ENCODE data around the gene GLB1L2.
A peak's percentile ranks its signal among the peaks of the same experiment; 100 is the strongest.

GLB1L2 gene

GRCh38 chr11:134360050-134360835, 28.5 kb downstream of the GLB1L2 start:
- no peak overlapping the region for H3K4me3 ChIP-seq (ENCODE audit: low read depth, low read length)
- peak; percentile 60 for DNase-seq (ENCODE audit: low read depth)
- TF ChIP-seq, protein P1, sequence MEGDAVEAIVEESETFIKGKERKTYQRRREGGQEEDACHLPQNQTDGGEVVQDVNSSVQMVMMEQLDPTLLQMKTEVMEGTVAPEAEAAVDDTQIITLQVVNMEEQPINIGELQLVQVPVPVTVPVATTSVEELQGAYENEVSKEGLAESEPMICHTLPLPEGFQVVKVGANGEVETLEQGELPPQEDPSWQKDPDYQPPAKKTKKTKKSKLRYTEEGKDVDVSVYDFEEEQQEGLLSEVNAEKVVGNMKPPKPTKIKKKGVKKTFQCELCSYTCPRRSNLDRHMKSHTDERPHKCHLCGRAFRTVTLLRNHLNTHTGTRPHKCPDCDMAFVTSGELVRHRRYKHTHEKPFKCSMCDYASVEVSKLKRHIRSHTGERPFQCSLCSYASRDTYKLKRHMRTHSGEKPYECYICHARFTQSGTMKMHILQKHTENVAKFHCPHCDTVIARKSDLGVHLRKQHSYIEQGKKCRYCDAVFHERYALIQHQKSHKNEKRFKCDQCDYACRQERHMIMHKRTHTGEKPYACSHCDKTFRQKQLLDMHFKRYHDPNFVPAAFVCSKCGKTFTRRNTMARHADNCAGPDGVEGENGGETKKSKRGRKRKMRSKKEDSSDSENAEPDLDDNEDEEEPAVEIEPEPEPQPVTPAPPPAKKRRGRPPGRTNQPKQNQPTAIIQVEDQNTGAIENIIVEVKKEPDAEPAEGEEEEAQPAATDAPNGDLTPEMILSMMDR (IDR thresholded peaks at IDR 0.05; ENCODE audit: control insufficient read depth, extremely low read depth, insufficient read depth) = peak; percentile 98

GRCh38 chr11:134361661-134362060, 29.9 kb downstream of the GLB1L2 start:
- no peak overlapping the region for H3K4me3 ChIP-seq (ENCODE audit: low read depth, low read length)
- TF ChIP-seq, protein P1 (IDR thresholded peaks at IDR 0.05; ENCODE audit: control insufficient read depth, extremely low read depth, insufficient read depth) = no peak
- DNase-seq (ENCODE audit: low read depth) = no peak

DNA sequence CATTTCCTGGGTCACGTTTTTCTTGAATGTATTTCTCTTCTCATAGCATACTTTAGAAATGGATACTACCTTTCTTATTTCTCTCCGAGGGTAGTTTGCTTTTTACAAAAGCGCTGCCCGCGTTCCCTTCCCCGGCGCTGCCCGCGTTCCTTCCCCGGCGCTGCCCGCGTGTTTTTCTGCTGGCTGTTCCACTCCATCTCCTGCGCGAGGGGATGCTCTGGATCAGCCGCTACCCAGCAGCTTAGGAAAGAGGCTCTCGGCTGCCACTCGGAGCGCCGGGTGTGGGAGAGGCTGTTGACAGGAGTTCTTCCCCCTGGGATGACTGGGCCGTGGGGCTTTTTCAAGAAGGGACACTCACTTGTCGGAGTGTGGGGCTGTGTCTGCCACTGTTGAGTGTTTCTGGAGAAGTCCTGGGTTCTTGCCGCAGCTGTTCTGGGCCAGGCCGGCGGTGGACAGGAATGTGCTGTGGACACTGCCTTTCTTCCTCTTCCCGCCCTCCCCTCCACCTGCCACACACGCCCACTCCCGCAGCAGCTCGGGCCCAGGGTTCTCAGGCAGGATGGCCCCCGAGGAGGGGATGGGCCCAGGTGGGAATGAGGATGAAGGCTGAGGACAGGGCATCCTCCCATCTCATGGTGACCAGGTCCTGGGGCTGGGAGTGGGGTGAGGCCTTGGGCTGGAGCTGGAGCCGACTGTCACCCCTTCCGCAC, 30.6 kb downstream of the GLB1L2 start:
- TF ChIP-seq, protein P1 (IDR thresholded peaks at IDR 0.05; ENCODE audit: control insufficient read depth, extremely low read depth, insufficient read depth) = no peak
- H3K4me3 ChIP-seq (ENCODE audit: low read depth, low read length) = no peak overlapping the region
- no peak for DNase-seq (ENCODE audit: low read depth)

DNA sequence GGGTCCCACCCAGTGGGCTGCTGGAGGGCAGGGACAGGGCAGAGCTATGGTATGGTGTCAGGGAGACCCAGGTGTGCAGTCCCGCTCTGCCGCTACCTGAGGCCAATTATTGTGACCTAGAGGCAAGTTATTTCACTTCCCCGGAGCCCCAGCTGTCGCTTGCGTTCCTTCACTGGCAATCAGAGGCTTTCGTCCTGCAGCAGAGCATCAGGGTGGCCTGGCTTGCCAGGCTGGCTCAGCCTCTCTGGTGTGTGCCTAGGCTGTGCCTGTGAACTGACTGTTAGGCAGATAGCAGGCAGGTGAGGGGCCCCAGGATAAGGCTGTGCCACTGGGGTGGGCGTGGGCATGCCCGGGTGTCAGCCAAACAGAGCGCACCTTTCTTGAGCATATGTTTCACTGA, 31.4 kb downstream of the GLB1L2 start:
- TF ChIP-seq, protein P1 (IDR thresholded peaks at IDR 0.05; ENCODE audit: control insufficient read depth, extremely low read depth, insufficient read depth) = no peak
- no peak overlapping the region for H3K4me3 ChIP-seq (ENCODE audit: low read depth, low read length)

GRCh38 chr11:134363592-134363991, 31.8 kb downstream of the GLB1L2 start:
- TF ChIP-seq, protein P1 (IDR thresholded peaks at IDR 0.05; ENCODE audit: control insufficient read depth, extremely low read depth, insufficient read depth) = no peak
- DNase-seq (ENCODE audit: low read depth) = no peak
- H3K4me3 ChIP-seq (ENCODE audit: low read depth, low read length) = no peak overlapping the region

More for the DNA sequence above, 31.4 kb downstream of the GLB1L2 start:
- no peak for DNase-seq (ENCODE audit: low read depth)

DNA sequence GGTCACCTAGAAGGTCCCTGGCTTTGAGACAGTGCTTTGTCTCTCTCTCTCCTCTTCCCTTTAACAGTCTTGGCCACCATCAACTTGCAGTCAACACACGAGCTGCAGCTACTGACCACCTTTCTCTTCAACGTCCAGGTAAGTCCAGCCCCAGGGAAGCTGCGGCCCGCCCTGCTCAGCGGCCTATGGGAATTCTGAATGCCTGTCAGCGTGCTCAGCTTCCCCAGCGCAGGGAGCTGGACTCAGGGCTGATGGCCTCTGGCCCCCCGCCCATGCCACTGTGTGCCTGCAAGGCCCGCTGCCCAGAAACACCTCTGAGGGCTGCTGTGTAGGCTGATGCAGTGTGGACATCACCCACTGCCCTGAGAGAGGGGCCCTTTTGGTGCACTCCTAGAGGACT, 32.5 kb downstream of the GLB1L2 start:
- DNase-seq (ENCODE audit: low read depth) = no peak
- no peak overlapping the region for H3K4me3 ChIP-seq (ENCODE audit: low read depth, low read length)
- TF ChIP-seq, protein P1 (IDR thresholded peaks at IDR 0.05; ENCODE audit: control insufficient read depth, extremely low read depth, insufficient read depth) = no peak
